GM23248 (cell line): ENCODE results near the gene STIP1. TPM values are rescaled to one million over a fixed set of nuclear protein-coding genes. Genes with fewer than 3 reads are reported as not detected.
A peak's percentile ranks its signal among the peaks of the same experiment; 100 is the strongest.

ENCODE experiments used
- DNase-seq: peaks from one replicate; pipeline ENCODE4 v3.0.0-alpha.2; 2015
- H2AFZ ChIP-seq: fragments of 200-600 bp; sonication (generic); 2 replicates; pipeline ENCODE4 v1.6.1; 2016; ENCODE audit warnings: antibody characterized with exemption
- H3F3A ChIP-seq: fragments of 200-600 bp; sonication (generic); 2 replicates; pipeline ENCODE4 v1.6.1; 2016; ENCODE audit warnings: mild to moderate bottlenecking, antibody characterized with exemption, mixed run types; ENCODE audit not compliant: insufficient read depth
- H3K27ac ChIP-seq: fragments of 200-600 bp; sonication (generic); 2 replicates; pipeline ENCODE4 v1.5.1; 2016; ENCODE audit warnings: mild to moderate bottlenecking
- H3K27me3 ChIP-seq: fragments of 200-600 bp; sonication (generic); replicated peaks from 2 replicates; pipeline ENCODE4 v1.6.1; 2016; ENCODE audit warnings: mild to moderate bottlenecking; ENCODE audit not compliant: insufficient read depth
- H3K36me3 ChIP-seq: fragments of 200-600 bp; sonication (generic); 2 replicates; pipeline ENCODE4 v1.6.1; 2016; ENCODE audit warnings: low read depth, mild to moderate bottlenecking
- H3K4me1 ChIP-seq: fragments of 200-600 bp; sonication (generic); 2 replicates; pipeline ENCODE4 v1.6.1; 2016; ENCODE audit warnings: mild to moderate bottlenecking; ENCODE audit not compliant: insufficient read depth
- H3K4me2 ChIP-seq: fragments of 200-600 bp; sonication (generic); one replicate; pipeline ENCODE4 v1.6.1; 2016; ENCODE audit warnings: mild to moderate bottlenecking; ENCODE audit not compliant: unreplicated experiment
- H3K4me3 ChIP-seq: fragments of 200-600 bp; sonication (generic); 2 replicates; pipeline ENCODE4 v1.5.1; 2016; ENCODE audit warnings: mild to moderate bottlenecking
- H3K79me2 ChIP-seq: fragments of 200-600 bp; sonication (generic); 2 replicates; pipeline ENCODE4 v1.6.1; 2016; ENCODE audit warnings: mild to moderate bottlenecking; ENCODE audit not compliant: insufficient read depth
- H3K9ac ChIP-seq: fragments of 200-600 bp; sonication (generic); 2 replicates; pipeline ENCODE4 v1.6.1; 2016; ENCODE audit warnings: mild to moderate bottlenecking
- H3K9me2 ChIP-seq: fragments of 200-600 bp; sonication (generic); 2 replicates; pipeline ENCODE4 v1.6.1; 2016; ENCODE audit warnings: mixed run types, mild to moderate bottlenecking, moderate library complexity; ENCODE audit not compliant: insufficient read depth
- H3K9me3 ChIP-seq: fragments of 200-600 bp; sonication (generic); one replicate; pipeline ENCODE4 v1.6.1; 2017; ENCODE audit warnings: low read depth
- H4K20me1 ChIP-seq: fragments of 200-600 bp; sonication (generic); 2 replicates; pipeline ENCODE4 v1.6.0; 2016; ENCODE audit not compliant: insufficient read depth
- EZH2 ChIP-seq: fragments of 200-600 bp; sonication (generic); IDR thresholded peaks from 2 replicates; pipeline ENCODE4 v1.6.1; 2018; ENCODE audit warnings: antibody characterized with exemption, mild to moderate bottlenecking; ENCODE audit not compliant: insufficient read depth, poor library complexity, severe bottlenecking
- EZH2phosphoT487 ChIP-seq: fragments of 200-600 bp; sonication (generic); IDR thresholded peaks from 2 replicates; pipeline ENCODE4 v1.6.1; 2018; ENCODE audit warnings: antibody characterized with exemption, moderate library complexity, mild to moderate bottlenecking, low read depth; ENCODE audit not compliant: insufficient read depth
- WGBS, 2 experiments: methylation state at CpG; one replicate each; pipeline ENCODE4 v1.1.6; 2015 to 2017; ENCODE audit warnings: low lambda C conversion rate in 2 of 2, low coverage in 1 of 2; ENCODE audit errors: missing lambda C conversion rate in 2 of 2; 5-methylcytosine and 5-hydroxymethylcytosine counted together
- in situ Hi-C: fragments of 300-500 bp; cut with MboI; formaldehyde crosslinking; loops from 2 replicates; pipeline ENCODE4 v1.15.0; 2020
- polyA plus RNA-seq: library from polyadenylated mRNA; unstranded; fragments of >200 nt; fragmentation: Nextera tagmentation; extraction: Ambion mirVana; gene quantifications from 2 replicates; pipeline ENCODE4 v1.2.1, GENCODE V29; 2016
- total RNA-seq: library from RNA; depleted of rRNA; stranded (reverse); fragments of >200 nt; shearing (Covaris generic); gene quantifications from 2 replicates; pipeline ENCODE4 v1.2.3, GENCODE V29; 2014

The STIP1 gene
- total and polyA plus RNA-seq, 2 experiments from 2014 or later, result 115 to 128 TPM

GRCh38 chr11:64230171-64230984, 44.4 kb downstream of the STIP1 start, which contains the start of gene DNAJC4:
Gene DNAJC4, plus strand, starts transcription at chr11:64230548. Its CDS starts 307 bp downstream, at chr11:64230855.
- peak; percentile 91 for DNase-seq
- 3% methylated on average over 38 to 53 of the region's 62 CpGs for WGBS, 2 experiments
- Histone ChIP-seq H3K79me2 (peaks cover 38% of the 10 kb centered on the region), H3K4me2 (peak within 1 kb of the TSS; percentile 82), H3K27me3 (no peaks in the 10 kb centered on the region), H3K27ac (peak within 1 kb of the TSS; percentile 19), H3K9me3 (no peaks in the 10 kb centered on the region), H4K20me1 (no peaks in the 10 kb centered on the region), H3K4me1 (peaks cover 6% of the 10 kb centered on the region; the same call in 1 of the 2 replicates), H3K9me2 (no peaks in the 10 kb centered on the region), H3K4me3 (peak within 1 kb of the TSS; percentile 90), H2AFZ (peak within 1 kb of the TSS; percentile 83), H3F3A (peaks cover 6% of the 10 kb centered on the region; the same call in 1 of the 2 replicates), H3K36me3 (no peaks in the 10 kb centered on the region), H3K9ac (peak within 1 kb of the TSS; percentile 79)
- no peak for TF ChIP-seq EZH2phosphoT487
- in situ Hi-C loops, result no loop called here

- Histone ChIP-seq H3K9me3 (no peaks in the 10 kb centered on the region), H4K20me1 (no peaks in the 10 kb centered on the region), H3K9me2 (no peaks in the 10 kb centered on the region), H3K4me1 (peaks cover 6% of the 10 kb centered on the region; the same call in 1 of the 2 replicates), H3K9ac (peak overlapping the region; percentile 79), H3K79me2 (peaks cover 37% of the 10 kb centered on the region), H3K27me3 (no peaks in the 10 kb centered on the region), H3K36me3 (no peaks in the 10 kb centered on the region), H3K4me2 (peak overlapping the region; percentile 82), H2AFZ (peak overlapping the region; percentile 83), H3K4me3 (peak overlapping the region; percentile 90), H3F3A (peaks cover 6% of the 10 kb centered on the region; the same call in 1 of the 2 replicates), H3K27ac (peak overlapping the region; percentile 19; the same call in 1 of the 2 replicates)
- no peak for TF ChIP-seq EZH2phosphoT487
- no peak for TF ChIP-seq EZH2
- DNase-seq, result no peak
- 4 to 5% methylated on average over 8 of the region's 8 CpGs for WGBS, 2 experiments
- in situ Hi-C loops, result no loop called here
Measured at GRCh38 chr11:64230985-64231365, 45.0 kb downstream of the STIP1 start.

GRCh38 chr11:64231546-64231945, 45.6 kb downstream of the STIP1 start:
- in situ Hi-C loops, result no loop called here
- Histone ChIP-seq H2AFZ (no peak overlapping the region), H3K4me3 (no peak overlapping the region), H3K27ac (no peak overlapping the region), H3F3A (peaks cover 6% of the 10 kb centered on the region; the same call in 1 of the 2 replicates), H3K9me2 (no peaks in the 10 kb centered on the region), H3K4me2 (peak overlapping the region; percentile 82), H3K27me3 (no peaks in the 10 kb centered on the region), H3K9ac (no peak overlapping the region), H3K79me2 (peaks cover 33% of the 10 kb centered on the region), H3K36me3 (no peaks in the 10 kb centered on the region), H3K9me3 (no peaks in the 10 kb centered on the region), H3K4me1 (peaks cover 6% of the 10 kb centered on the region; the same call in 1 of the 2 replicates), H4K20me1 (no peaks in the 10 kb centered on the region)
- no peak for DNase-seq
- 91 to 94% methylated on average over 6 to 7 of the region's 7 CpGs for WGBS, 2 experiments
- TF ChIP-seq EZH2phosphoT487 (no peak), EZH2 (no peak)

GRCh38 chr11:64232182-64232966, 46.4 kb downstream of the STIP1 start:
- Histone ChIP-seq H2AFZ (no peak overlapping the region), H3K79me2 (peaks cover 25% of the 10 kb centered on the region), H4K20me1 (no peaks in the 10 kb centered on the region), H3K27ac (no peak overlapping the region), H3K4me2 (no peak overlapping the region), H3K36me3 (no peaks in the 10 kb centered on the region), H3K27me3 (no peaks in the 10 kb centered on the region), H3K4me1 (peaks cover under 1% of the 10 kb centered on the region; the same call in 1 of the 2 replicates), H3K4me3 (no peak overlapping the region), H3K9me2 (no peaks in the 10 kb centered on the region), H3K9me3 (no peaks in the 10 kb centered on the region), H3F3A (peaks cover 6% of the 10 kb centered on the region; the same call in 1 of the 2 replicates), H3K9ac (no peak overlapping the region)
- DNase-seq, result no peak
- in situ Hi-C loops, result no loop called here
- 81 to 88% methylated on average over 15 of the region's 15 CpGs for WGBS, 2 experiments
- TF ChIP-seq EZH2phosphoT487, result no peak
- TF ChIP-seq EZH2, result no peak
